Spinal cord (tissue), 10 donors: ENCODE measurements around the gene GABRA5. TPM values are rescaled to one million over a fixed set of nuclear protein-coding genes. Genes with fewer than 3 reads are reported as not detected.

Experiments
- DNase-seq, 6 donors: peaks; one replicate each; pipeline versions ENCODE4 v3.0.0 to v3.0.0-alpha.2; 2013 to 2015; ENCODE audit warnings: low spot score in 6 of 6, low read depth in 4 of 6
- H3K27ac ChIP-seq: one replicate; pipeline ENCODE4 v1.5.1; 2013; ENCODE audit warnings: low read depth, low read length, control low read depth
- H3K27me3 ChIP-seq: one replicate; pipeline ENCODE4 v1.6.1; 2013; ENCODE audit warnings: low read length; ENCODE audit not compliant: control insufficient read depth, insufficient read depth
- H3K36me3 ChIP-seq: one replicate; pipeline ENCODE4 v1.6.1; 2013; ENCODE audit warnings: low read length; ENCODE audit not compliant: control insufficient read depth, insufficient read depth
- H3K4me1 ChIP-seq: one replicate; pipeline ENCODE4 v1.6.1; 2013; ENCODE audit warnings: low read length; ENCODE audit not compliant: control insufficient read depth, insufficient read depth
- H3K4me3 ChIP-seq: one replicate; pipeline ENCODE4 v1.5.1; 2013; ENCODE audit warnings: low read depth, low read length, control low read depth
- H3K9me3 ChIP-seq: one replicate; pipeline ENCODE4 v1.6.1; 2013; ENCODE audit warnings: low read length; ENCODE audit not compliant: control insufficient read depth, insufficient read depth
- WGBS: methylation state at CpG from one replicate; pipeline ENCODE4 v1.1.5; 2013; ENCODE audit warnings: missing lambda C conversion rate; ENCODE audit not compliant: insufficient coverage; 5-methylcytosine and 5-hydroxymethylcytosine counted together
- polyA plus RNA-seq, 2 donors: library from polyadenylated mRNA; unstranded; fragments of 120-200 nt; gene quantifications; one replicate each; pipeline ENCODE4 v1.2.1, GENCODE V29; 2013; ENCODE audit not compliant: insufficient read length in 2 of 2
- total RNA-seq, 2 donors: library from RNA; depleted of rRNA in 1 of 2; stranded (reverse); fragments of 120-200 nt in 1 of 2; fragments of >200 nt in 1 of 2; gene quantifications; one replicate each; pipeline versions ENCODE4 v1.2.3 to v1.2.4, GENCODE V29; 2013 to 2014
- donor health status: healthy.

The GABRA5 gene
- total and polyA plus RNA-seq, 4 donors: 7.9 to 33.8 (median 31.1) TPM

DNA sequence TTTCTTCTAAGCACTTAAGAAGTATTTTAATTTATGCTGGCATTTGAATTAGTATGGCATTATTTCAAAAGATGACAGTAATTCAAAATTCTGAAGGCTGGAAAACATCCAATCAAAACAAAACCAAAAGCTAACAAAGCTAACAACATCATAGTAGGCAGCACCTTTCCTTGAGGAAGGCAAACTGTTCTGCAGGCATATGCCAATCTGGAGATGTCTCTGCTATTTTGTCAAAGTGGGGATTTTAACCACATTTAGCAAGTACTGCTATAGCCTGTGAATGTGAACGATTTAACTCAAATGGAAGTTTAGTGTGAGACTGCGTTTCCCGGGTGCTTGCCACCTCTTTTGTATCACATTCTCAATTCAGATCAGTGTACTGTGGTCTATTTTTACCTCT is 16.7 kb upstream of the GABRA5 start:
- H3K27ac ChIP-seq: no peak overlapping the region
- no peak overlapping the region for H3K4me3 ChIP-seq
- WGBS: no CpG with 5 or more reads among the region's 3 CpGs
- H3K27me3 ChIP-seq: no peaks in the 10 kb centered on the region
- no peaks in the 10 kb centered on the region for H3K9me3 ChIP-seq
- peak in 1 of 6 donors; percentile 82 for DNase-seq
- H3K4me1 ChIP-seq: no peaks in the 10 kb centered on the region
- H3K36me3 ChIP-seq: no peaks in the 10 kb centered on the region

DNA sequence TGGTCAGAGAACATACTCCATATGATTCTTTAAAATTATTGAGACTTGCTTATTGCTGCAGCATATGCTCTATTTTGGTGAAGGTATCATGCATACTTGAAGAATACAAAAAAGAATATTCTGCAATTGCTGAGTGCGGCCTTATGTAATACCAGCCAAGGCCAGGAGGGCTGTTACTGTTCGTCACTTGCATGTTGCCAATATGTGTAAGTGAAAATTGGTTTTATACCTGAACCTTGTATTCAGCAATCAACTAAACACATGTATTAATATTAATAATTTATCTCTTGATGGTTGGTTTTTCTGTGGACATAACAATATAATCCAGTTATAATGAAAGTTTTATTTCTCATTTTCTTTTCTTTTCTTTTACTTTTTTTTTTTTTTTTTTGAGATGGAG is 13.9 kb upstream of the GABRA5 start:
- H3K4me1 ChIP-seq: no peaks in the 10 kb centered on the region
- WGBS: no CpG with 5 or more reads among the region's 2 CpGs
- no peak for DNase-seq
- H3K36me3 ChIP-seq: no peaks in the 10 kb centered on the region
- H3K27ac ChIP-seq: no peak overlapping the region
- no peak overlapping the region for H3K4me3 ChIP-seq
- no peaks in the 10 kb centered on the region for H3K9me3 ChIP-seq
- H3K27me3 ChIP-seq: no peaks in the 10 kb centered on the region

DNA sequence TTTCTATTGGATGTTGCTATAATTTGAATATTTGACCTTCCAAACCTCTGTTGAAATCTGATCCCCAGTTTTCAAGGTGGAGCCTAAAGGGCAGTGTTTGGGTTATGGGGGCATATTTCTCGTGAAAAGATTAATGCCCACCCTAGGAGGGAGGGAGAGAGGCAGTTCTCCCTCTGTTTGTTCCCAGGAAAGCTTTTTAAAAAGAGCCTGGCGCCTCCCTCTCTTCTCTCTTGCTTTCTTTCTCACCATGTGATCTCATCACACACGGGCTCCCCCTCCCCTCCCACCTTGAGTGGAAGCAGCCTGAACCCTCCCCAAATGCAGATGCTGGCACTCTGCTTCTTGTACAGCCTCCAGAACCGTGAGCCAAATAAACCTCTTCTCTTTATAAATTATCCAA is 12.4 kb upstream of the GABRA5 start:
- DNase-seq: no peak
- Histone ChIP-seq H3K4me1 (no peaks in the 10 kb centered on the region), H3K27ac (no peak overlapping the region), H3K9me3 (no peaks in the 10 kb centered on the region), H3K27me3 (no peaks in the 10 kb centered on the region), H3K36me3 (no peaks in the 10 kb centered on the region), H3K4me3 (no peak overlapping the region)
- 14% methylated on average over 1 of the region's 4 CpGs for WGBS

DNA sequence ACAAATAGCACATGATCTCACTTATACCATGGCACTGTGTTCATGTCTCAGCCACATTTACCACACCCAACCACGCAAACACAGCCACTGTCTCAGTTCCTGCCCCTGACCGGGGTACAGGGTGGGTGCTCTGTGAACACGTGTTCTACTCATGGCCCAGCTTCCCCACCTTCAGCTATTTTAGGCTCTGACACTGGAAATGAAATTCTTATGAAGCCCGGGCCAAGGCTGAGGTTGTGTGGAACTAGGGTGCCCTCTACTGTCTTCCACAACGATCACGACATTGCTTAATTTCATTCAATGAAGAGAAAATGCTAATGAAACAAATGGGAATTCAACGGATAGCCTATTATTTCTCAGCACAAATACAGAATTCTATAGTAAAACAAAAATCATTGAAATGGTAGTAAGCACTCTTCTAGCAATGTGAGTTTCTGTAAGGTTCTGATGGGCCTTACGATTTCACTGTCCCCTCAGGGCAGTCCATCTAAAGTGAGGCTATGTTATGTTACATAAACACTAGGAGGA is 2.1 kb upstream of the GABRA5 start:
- peak; percentile 65 to 97 (median 74) for DNase-seq
- Histone ChIP-seq H3K4me1 (peaks cover 6% of the 10 kb centered on the region), H3K27me3 (peaks cover 27% of the 10 kb centered on the region), H3K27ac (no peak overlapping the region), H3K9me3 (no peaks in the 10 kb centered on the region), H3K36me3 (no peaks in the 10 kb centered on the region), H3K4me3 (no peak overlapping the region)
- 14% methylated on average over 2 of the region's 8 CpGs for WGBS

DNA sequence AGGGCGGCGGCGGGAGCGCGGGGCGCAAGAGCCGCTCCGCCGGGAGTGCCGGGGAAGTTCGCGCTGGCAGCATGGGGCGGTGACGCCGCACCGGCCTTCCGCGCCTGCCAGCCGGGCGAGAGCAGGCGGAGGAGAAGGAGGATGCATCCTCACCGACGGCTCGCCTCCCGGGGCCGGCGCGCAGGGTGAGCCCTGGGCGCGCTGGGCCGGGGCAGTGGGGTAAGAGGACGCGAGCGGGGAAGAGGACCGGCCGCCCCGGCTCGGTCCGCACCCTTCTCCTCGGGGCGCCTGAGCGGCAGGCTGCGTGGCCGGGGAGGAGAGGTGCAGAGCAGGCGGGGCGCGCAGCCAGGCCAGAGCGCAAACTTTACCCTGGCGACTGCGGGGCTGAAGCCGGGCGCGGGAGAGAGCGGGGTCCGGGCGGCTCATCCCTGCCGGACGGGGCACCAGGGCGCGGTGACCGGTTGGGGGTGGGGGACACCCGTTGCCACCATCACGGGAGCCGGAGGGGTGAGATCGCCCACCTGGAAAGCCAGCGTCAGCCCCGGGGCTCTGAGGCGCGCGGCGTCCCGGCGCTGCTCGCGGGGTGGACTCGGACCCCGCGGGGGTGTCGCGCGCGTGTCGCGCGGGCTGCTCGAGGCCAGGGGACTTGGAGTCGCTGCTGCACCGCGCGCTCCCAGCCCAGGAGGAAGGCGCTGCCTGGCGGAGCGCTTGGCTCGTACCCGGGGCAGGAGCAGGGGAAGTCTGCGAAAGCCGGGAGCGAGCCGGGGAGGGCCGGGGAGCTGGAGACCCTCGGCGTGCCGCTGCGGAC is 542 bp downstream of the GABRA5 start:
- no peak overlapping the region for H3K27ac ChIP-seq
- peak in 2 of 6 donors; percentile 43 to 53 for DNase-seq
- H3K4me3 ChIP-seq: peak overlapping the region; percentile 12
- peaks cover 6% of the 10 kb centered on the region for H3K4me1 ChIP-seq
- peaks cover 33% of the 10 kb centered on the region for H3K27me3 ChIP-seq
- H3K36me3 ChIP-seq: no peaks in the 10 kb centered on the region
- under 1% methylated on average over 104 of the region's 104 CpGs for WGBS
- no peaks in the 10 kb centered on the region for H3K9me3 ChIP-seq

DNA sequence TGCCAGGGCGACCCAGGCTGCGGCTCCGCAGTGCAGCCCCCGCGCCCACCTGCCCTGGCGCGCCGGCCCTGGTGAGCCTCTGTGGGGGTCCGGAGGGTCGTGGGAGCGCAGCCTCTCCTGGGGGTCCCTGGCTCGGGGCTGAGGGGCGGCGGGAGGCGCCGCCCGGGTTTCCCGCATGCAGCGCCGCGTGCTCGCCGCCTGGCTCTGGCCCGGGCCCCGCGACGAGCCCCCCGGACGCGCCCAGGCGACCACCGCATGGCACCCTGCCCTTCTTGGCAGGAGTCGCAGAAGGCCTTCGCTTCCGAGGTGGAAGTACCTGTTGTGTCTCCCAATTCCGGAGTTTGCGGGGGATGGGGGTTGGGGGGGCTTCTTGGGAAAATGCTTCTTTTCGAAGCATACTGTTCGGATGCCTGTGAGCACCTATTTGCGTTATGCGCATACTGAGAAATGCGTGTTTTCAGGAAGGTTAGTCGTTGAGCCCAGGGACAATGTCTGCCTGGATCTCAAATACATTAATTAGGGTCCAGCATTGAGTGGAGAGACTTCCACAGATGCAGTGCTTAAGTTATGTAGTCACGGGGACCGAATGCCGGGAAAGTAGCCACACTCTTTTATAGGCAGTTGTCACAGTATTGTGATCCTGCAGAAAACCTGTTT is 1.3 kb downstream of the GABRA5 start:
- Histone ChIP-seq H3K36me3 (no peaks in the 10 kb centered on the region), H3K9me3 (no peaks in the 10 kb centered on the region), H3K27me3 (peaks cover 33% of the 10 kb centered on the region), H3K4me1 (peaks cover 6% of the 10 kb centered on the region), H3K27ac (no peak overlapping the region), H3K4me3 (peak overlapping the region; percentile 12)
- peak in 1 of 6 donors; percentile 32 for DNase-seq
- 2% methylated on average over 43 of the region's 46 CpGs for WGBS

DNA sequence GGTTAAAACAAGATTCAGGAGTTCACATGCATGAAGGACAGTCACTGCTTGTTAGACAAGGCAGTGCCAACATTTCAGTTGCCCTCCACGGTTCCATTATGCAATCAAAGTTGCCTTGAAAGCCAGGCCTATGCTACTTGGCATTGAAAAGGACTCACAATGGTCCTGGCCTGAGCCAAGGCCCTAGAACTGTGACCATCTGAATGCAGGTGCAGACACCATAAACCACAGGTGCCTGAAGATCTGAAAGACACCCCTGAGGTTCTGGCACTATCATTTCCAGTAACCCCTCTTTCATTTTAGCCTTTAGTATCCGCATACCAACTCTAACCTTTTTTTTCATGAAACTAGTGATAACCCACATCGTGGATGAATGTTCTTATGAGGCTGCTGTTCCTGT is 2.8 kb downstream of the GABRA5 start:
- DNase-seq: no peak
- no peak overlapping the region for H3K27ac ChIP-seq
- H3K36me3 ChIP-seq: no peaks in the 10 kb centered on the region
- H3K9me3 ChIP-seq: no peaks in the 10 kb centered on the region
- WGBS: 71% methylated on average over 1 of the region's 3 CpGs
- H3K27me3 ChIP-seq: peaks cover 33% of the 10 kb centered on the region
- H3K4me3 ChIP-seq: no peak overlapping the region
- peaks cover 6% of the 10 kb centered on the region for H3K4me1 ChIP-seq

DNA sequence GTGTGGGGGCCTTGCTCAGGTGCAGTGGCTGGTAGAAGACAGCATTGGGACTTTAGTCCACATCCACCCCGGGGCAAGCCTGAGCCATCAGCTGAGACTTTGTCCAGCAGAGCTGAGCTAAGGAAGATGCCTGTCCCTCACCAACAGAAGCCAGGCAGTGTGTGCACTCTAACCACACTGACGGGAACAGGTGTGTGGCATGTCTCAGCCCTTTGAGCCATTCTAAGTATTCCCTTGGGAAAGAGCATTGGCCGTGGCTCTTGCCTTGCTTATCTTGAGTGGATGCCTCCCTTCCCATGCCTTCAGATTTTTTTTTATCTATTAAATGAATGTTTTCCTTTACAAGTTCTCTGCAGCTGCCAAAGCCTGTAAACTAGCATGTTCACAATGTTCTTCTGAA is 3.5 kb downstream of the GABRA5 start:
- H3K36me3 ChIP-seq: no peaks in the 10 kb centered on the region
- H3K27ac ChIP-seq: no peak overlapping the region
- DNase-seq: no peak
- H3K4me3 ChIP-seq: no peak overlapping the region
- no peaks in the 10 kb centered on the region for H3K9me3 ChIP-seq
- WGBS: 86% methylated on average over 2 of the region's 3 CpGs
- peaks cover 6% of the 10 kb centered on the region for H3K4me1 ChIP-seq
- peaks cover 33% of the 10 kb centered on the region for H3K27me3 ChIP-seq

DNA sequence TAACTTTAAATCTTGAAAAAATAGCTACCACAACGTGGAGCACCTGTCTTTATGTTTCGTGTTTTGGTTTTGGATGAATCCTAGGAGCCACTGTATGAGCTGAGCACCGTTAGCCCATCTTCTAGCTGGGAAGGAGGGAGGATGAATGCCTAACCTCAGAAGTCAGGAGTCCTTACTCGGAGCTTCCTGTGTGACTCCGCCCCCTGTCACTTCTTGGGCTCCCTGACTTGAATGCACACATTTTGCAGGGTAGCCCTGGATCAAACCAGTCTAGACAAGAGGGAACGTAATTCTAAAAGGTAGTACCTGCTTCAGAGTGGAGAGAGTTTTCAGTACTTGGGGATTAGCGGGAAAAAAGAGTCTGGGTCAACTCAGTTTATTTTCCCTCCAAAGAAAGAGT is 5.3 kb downstream of the GABRA5 start:
- 53% methylated on average over 4 of the region's 7 CpGs for WGBS
- no peak for DNase-seq
- Histone ChIP-seq H3K27me3 (peaks cover 26% of the 10 kb centered on the region), H3K4me1 (no peaks in the 10 kb centered on the region), H3K9me3 (no peaks in the 10 kb centered on the region), H3K36me3 (no peaks in the 10 kb centered on the region), H3K27ac (no peak overlapping the region), H3K4me3 (no peak overlapping the region)
